K562 (cell line): Measurements from ENCODE around the gene LIN9. TPM values are rescaled to one million over a fixed set of nuclear protein-coding genes. Genes with fewer than 3 reads are reported as not detected.
A peak's percentile ranks its signal among the peaks of the same experiment; 100 is the strongest.

Experiments
- ATAC-seq: fragments of 200-7000 bp; cut with Tn5 transposase; 3 replicates; pipeline ENCODE4 v1.9.1; 2020; ENCODE audit warnings: moderate library complexity
- BruUV-seq: library from RNA; stranded (reverse); fragments of 400-500 nt; replicated peaks from 2 replicates; lab custom pipeline; 2021; lab: Mats Ljungman, UMichigan
- CTCF ChIA-PET: fragments of 300-600 bp; formaldehyde crosslinking; extraction: SDS; loops from one replicate; lab custom pipeline; 2021; ENCODE audit warnings: low intra/inter-chr PET ratio; lab: Yijun Ruan, JAX
- POLR2A ChIA-PET: fragments of 300-600, 350-650 bp; sonication (Branson Sonifier 250); formaldehyde crosslinking; extraction: SDS; loops from one replicate; lab custom pipeline; 2021; ENCODE audit warnings: antibody characterized with exemption, inconsistent platforms; lab: Yijun Ruan, JAX
- DNase-seq, 4 experiments: peaks; one replicate each; pipeline versions ENCODE4 v3.0.0 to v3.0.0-alpha.2; 2011 to 2018; ENCODE audit warnings: low spot score in 3 of 4, mixed read lengths in 3 of 4; ENCODE audit errors: extremely low read depth in 1 of 4
- FAIRE-seq: peaks from 2 replicates; lab custom pipeline; 2011; peaks lifted over from hg19 to GRCh38; lab: Jason Lieb, UNC
- H2AFZ ChIP-seq: 2 replicates; pipeline ENCODE4 v1.6.0; 2011; ENCODE audit warnings: low read depth, low read length, control low read depth, inconsistent platforms
- H3K27ac ChIP-seq: fragments of 200-600 bp; 3 replicates; pipeline ENCODE4 v1.8.0; 2011; ENCODE audit warnings: low read depth, mild to moderate bottlenecking, control low read depth, inconsistent platforms, low read length, moderate library complexity, mixed read lengths; ENCODE audit errors: extremely low read depth
- H3K27me3 ChIP-seq, 2 experiments: fragments of 300-600 bp in 1 of 2; 2 replicates in 1 of 2; 3 replicates in 1 of 2; pipeline versions ENCODE4 v1.6.0 to v1.8.0; 2011; ENCODE audit warnings: inconsistent platforms in 2 of 2, low read length in 2 of 2, mild to moderate bottlenecking in 1 of 2, mixed read lengths in 1 of 2, moderate library complexity in 1 of 2; ENCODE audit not compliant: control insufficient read depth in 2 of 2, insufficient read depth in 2 of 2
- H3K36me3 ChIP-seq: fragments of 300-600 bp; 3 replicates; pipeline ENCODE4 v1.8.0; 2011; ENCODE audit warnings: mild to moderate bottlenecking, low read length, inconsistent platforms; ENCODE audit not compliant: control insufficient read depth, insufficient read depth
- H3K4me1 ChIP-seq, 2 experiments: fragments of 200-600 bp in 1 of 2; replicated peaks in 1 of 2; 2 replicates in 1 of 2; 3 replicates in 1 of 2; pipeline versions ENCODE4 v1.5.1 to v1.8.0; 2011; ENCODE audit warnings: inconsistent platforms in 2 of 2, low read length in 2 of 2, mild to moderate bottlenecking in 1 of 2, mixed read lengths in 1 of 2, moderate library complexity in 1 of 2; ENCODE audit not compliant: control insufficient read depth in 2 of 2, insufficient read depth in 2 of 2
- H3K4me2 ChIP-seq: 2 replicates; pipeline ENCODE4 v1.6.1; 2011; ENCODE audit warnings: low read length, control low read depth, inconsistent platforms, mixed read lengths; ENCODE audit not compliant: insufficient read depth
- H3K4me3 ChIP-seq: fragments of 200-600 bp; sonication (generic), shearing (Covaris generic); 2 replicates; pipeline ENCODE4 v1.5.1; 2016; ENCODE audit warnings: control low read depth, inconsistent platforms
- H3K79me2 ChIP-seq: fragments of 200-600 bp; 3 replicates; pipeline ENCODE4 v1.8.0; 2011; ENCODE audit warnings: low read length, inconsistent platforms; ENCODE audit not compliant: control insufficient read depth, insufficient read depth
- H3K9ac ChIP-seq, 2 experiments: 2 replicates each; pipeline versions ENCODE4 v1.6.0 to v1.6.1; 2011; ENCODE audit warnings: low read depth in 2 of 2, low read length in 2 of 2, control low read depth in 1 of 2, inconsistent platforms in 1 of 2, mild to moderate bottlenecking in 1 of 2, mixed read lengths in 1 of 2; ENCODE audit not compliant: insufficient read depth in 1 of 2
- H3K9me1 ChIP-seq: one replicate; pipeline ENCODE4 v1.6.0; 2011; ENCODE audit warnings: inconsistent platforms, mild to moderate bottlenecking, low read length, moderate library complexity; ENCODE audit not compliant: control insufficient read depth, insufficient read depth
- H3K9me3 ChIP-seq: replicated peaks from 2 replicates; pipeline ENCODE4 v1.5.1; 2011; ENCODE audit warnings: low read depth, low read length, inconsistent platforms; ENCODE audit not compliant: control insufficient read depth, insufficient read depth
- H4K20me1 ChIP-seq: replicated peaks from 2 replicates; pipeline ENCODE4 v1.6.1; 2011; ENCODE audit warnings: low read length, inconsistent platforms, mixed read lengths; ENCODE audit not compliant: control insufficient read depth, insufficient read depth
- CBFA2T3 ChIP-seq: fragments of 450-650 bp; IDR thresholded peaks from 2 replicates; pipeline ENCODE4 v1.6.1; 2017
- EWSR1 ChIP-seq: fragments of 450-650 bp; IDR thresholded peaks from 2 replicates; pipeline ENCODE4 v1.6.1; 2018; ENCODE audit warnings: borderline replicate concordance, mild to moderate bottlenecking, low read depth, moderate library complexity; ENCODE audit not compliant: partially characterized antibody
- KDM1A ChIP-seq, 2 experiments: fragments of 450-650 bp; IDR thresholded peaks; 2 replicates each; pipeline ENCODE4 v1.6.1; 2016; ENCODE audit warnings: mild to moderate bottlenecking in 2 of 2
- NR2C2 ChIP-seq, 2 experiments: fragments of 200-800 bp in 1 of 2; sonication (Bioruptor generic) in 1 of 2; sonication (generic) in 1 of 2; formaldehyde crosslinking in 1 of 2; IDR thresholded peaks; 2 replicates each; pipeline versions ENCODE4 v1.6.1 to v1.8.0; 2016 to 2022; ENCODE audit warnings: mild to moderate bottlenecking in 1 of 2, missing compliant biosample characterization in 1 of 2, missing genetic modification characterization in 1 of 2, missing genetic modification reagents in 1 of 2
- RCOR1 ChIP-seq, 2 experiments: IDR thresholded peaks; 2 replicates each; pipeline ENCODE4 v1.6.1; 2012; ENCODE audit warnings: low read depth in 2 of 2, low read length in 2 of 2, borderline replicate concordance in 1 of 2, improper control_type of control experiment in 1 of 2
- TAF15 ChIP-seq: fragments of 200-400 bp; formaldehyde crosslinking; IDR thresholded peaks from 2 replicates; pipeline ENCODE4 v1.6.1; 2017; ENCODE audit warnings: mild to moderate bottlenecking, low read depth, low read length, moderate library complexity
- TAL1 ChIP-seq: fragments of 450-650 bp; IDR thresholded peaks from 2 replicates; pipeline ENCODE4 v1.6.1; 2016; ENCODE audit warnings: mild to moderate bottlenecking
- XRCC5 ChIP-seq: fragments of 200-400 bp; formaldehyde crosslinking; IDR thresholded peaks from 2 replicates; pipeline ENCODE4 v1.6.1; 2017; ENCODE audit warnings: low read depth, mild to moderate bottlenecking, low read length
- ZNF146 ChIP-seq: IDR thresholded peaks from one replicate; pipeline ENCODE4 v1.6.1; 2018; ENCODE audit warnings: missing compliant biosample characterization; ENCODE audit not compliant: unreplicated experiment
- ZNF175 ChIP-seq: fragments of 200-800 bp; sonication (Bioruptor generic); IDR thresholded peaks from 2 replicates; pipeline ENCODE4 v1.6.1; 2016; ENCODE audit warnings: low read depth, mild to moderate bottlenecking, missing genetic modification characterization, missing compliant biosample characterization
- ZNF316 ChIP-seq: fragments of 450-650 bp; IDR thresholded peaks from 2 replicates; pipeline ENCODE4 v1.6.1; 2016
- ZNF384 ChIP-seq: IDR thresholded peaks from 2 replicates; pipeline ENCODE4 v1.6.1; 2012; ENCODE audit warnings: low read depth, low read length, improper control_type of control experiment
- WGBS: fragments of 100-300 bp; shearing (Covaris generic); methylation state at CpG from one replicate; pipeline ENCODE4 v1.1.6; 2016; ENCODE audit warnings: low coverage, mixed read lengths; ENCODE audit not compliant: insufficient coverage; ENCODE audit errors: missing lambda C conversion rate; 5-methylcytosine and 5-hydroxymethylcytosine counted together
- in situ Hi-C: fragments of 300-500 bp; cut with MboI; formaldehyde crosslinking; loops from 4 replicates; pipeline ENCODE4 v1.15.0; 2018; ENCODE audit warnings: inconsistent platforms, mixed read lengths
- intact Hi-C: fragments of 100-400 bp; cut with micrococcal nuclease; formaldehyde crosslinking; loops from 2 replicates; pipeline ENCODE4 v1.14.2; 2022
- polyA plus RNA-seq, 8 experiments: library from polyadenylated mRNA; depleted of rRNA in 4 of 8; stranded (reverse) in 5 of 8; unstranded in 3 of 8; fragments of >200 nt; fragmentation: Nextera tagmentation in 2 of 8; fragmentation: Illumina TruSeq in 1 of 8; extraction: Ambion mirVana in 2 of 8; extraction: Trizol in 1 of 8; gene quantifications; 2 replicates each; pipeline versions ENCODE4 v1.2.1 to v1.2.3, GENCODE V29; 2011 to 2014; ENCODE audit warnings: inconsistent platforms in 1 of 8, missing spikeins in 1 of 8
- total RNA-seq, 7 experiments: library from RNA; depleted of rRNA in 6 of 7; stranded (reverse); fragments of >200 nt in 6 of 7; fragmentation: Illumina TruSeq in 2 of 7; extraction: Trizol in 2 of 7; gene quantifications; 2 replicates each; pipeline versions ENCODE4 v1.2.1 to v1.2.3, GENCODE V29; 2011 to 2021; ENCODE audit warnings: low replicate concordance in 1 of 7

The LIN9 gene
- total and polyA plus RNA-seq, 9 of the 15 experiments (the other 6 are each of a cell fraction or from before 2014, with no cell fraction given): 18.8 to 33.0 (median 25.5) TPM

DNA sequence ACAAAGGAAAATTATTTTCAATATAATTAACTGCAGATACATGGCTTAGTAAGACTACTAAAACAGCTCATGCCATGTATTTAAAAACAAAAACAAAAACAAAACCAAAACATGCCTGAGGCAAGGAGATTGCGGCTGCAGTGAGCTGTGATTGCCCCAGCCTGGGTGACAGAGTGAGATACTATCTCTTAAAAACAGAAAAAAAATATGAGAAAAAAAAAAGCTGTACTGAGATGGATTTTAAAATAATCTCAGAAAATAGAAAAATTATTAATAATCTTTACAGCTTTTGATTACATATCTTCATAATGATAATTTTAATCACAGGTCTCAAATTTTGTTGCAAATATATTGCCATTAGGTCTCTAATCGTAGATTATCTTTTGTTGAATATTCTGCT lies 24.0 kb upstream of the LIN9 start:
- WGBS: 16% methylated on average over 2 of the region's 2 CpGs
- no peak overlapping the region for H3K9ac ChIP-seq
- no TSS peak for BruUV-seq

DNA sequence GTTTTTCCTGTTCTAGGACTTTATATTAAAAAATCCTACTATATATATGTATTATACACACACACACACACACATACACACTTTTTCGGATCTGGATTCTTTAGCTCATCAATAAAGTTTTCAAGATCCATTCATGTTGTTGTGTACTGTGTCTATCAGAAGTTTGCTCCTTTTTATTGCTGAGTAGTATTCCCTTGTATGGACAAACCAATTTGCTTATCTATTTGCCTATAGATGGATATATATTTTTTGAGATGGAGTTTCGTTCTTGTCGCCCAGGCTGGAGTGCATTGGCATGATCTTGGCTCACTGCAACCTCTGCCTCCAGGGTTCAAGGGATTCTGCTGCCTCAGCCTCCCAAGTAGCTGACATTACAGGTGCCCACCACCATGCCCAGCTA lies 20.3 kb upstream of the LIN9 start:
- Histone ChIP-seq H3K9me1 (no peaks in the 10 kb centered on the region), H3K9ac (no peak overlapping the region), H3K79me2 (no peaks in the 10 kb centered on the region), H3K27me3 (peaks cover 1 to 5% of the 10 kb centered on the region in 2 experiments; a peak in 2 of 5 replicates), H3K4me2 (no peak overlapping the region), H2AFZ (no peak overlapping the region), H3K4me3 (no peak overlapping the region), H3K36me3 (no peaks in the 10 kb centered on the region), H3K4me1 (no peaks in the 10 kb centered on the region; a peak in 2 of 5 replicates), H3K27ac (no peak overlapping the region), H3K9me3 (no peaks in the 10 kb centered on the region), H4K20me1 (no peaks in the 10 kb centered on the region)
- BruUV-seq: no TSS peak
- ChIA-PET POLR2A (interaction anchor here (1.9 kb wide), 1 partner anchor 20 kb away, joined by 7 read pairs; the partner anchor contains the start of gene LIN9), CTCF (no interaction called here)
- TF ChIP-seq XRCC5 (no peak), EWSR1 (no peak), ZNF316 (0 out of 2 replicates have a peak, but pooled peaks have one; percentile 4), ZNF146 (CRISPR knock-in tag) (peak; percentile 53)
- ATAC-seq (no peak), FAIRE-seq (no peak), DNase-seq (no peak)
- in situ Hi-C loops (no loop called here), intact Hi-C loops (no loop called here)
- WGBS: 47% methylated on average over 3 of the region's 3 CpGs

More for the DNA sequence above, 24.0 kb upstream of the LIN9 start:
- ATAC-seq (no peak), DNase-seq (no peak), FAIRE-seq (no peak)
- CTCF ChIA-PET: interaction anchor here (0.6 to 0.9 kb wide), 2 partner anchors 34 to 688 kb away, joined by 3 read pairs; no protein-coding TSS in a partner anchor
- TF ChIP-seq KDM1A (IDR thresholded peaks at IDR 0.05) (peak; percentile 52 to 60; a peak in 2 of 4 replicates), TAL1 (peak; percentile 23; the same call in 1 of the 2 replicates), ZNF384 (peak; percentile 63), RCOR1 (IDR thresholded peaks at IDR 0.05; ENCODE audit: borderline replicate concordance in 1 of 2, low read depth in 2 of 2, low read length in 2 of 2) (peak in 1 of 2 experiments; percentile 71; a peak in 2 of 4 replicates), TAF15 (no peak), CBFA2T3 (peak; percentile 20; the same call in 1 of the 2 replicates), NR2C2 (CRISPR knock-in tag; IDR thresholded peaks at IDR 0.05) (no peak), NR2C2 (tag; IDR thresholded peaks at IDR 0.05) (no peak), ZNF175 (CRISPR knock-in tag) (0 out of 2 replicates have a peak, but pooled peaks have one; percentile 42)
- Histone ChIP-seq H3K4me3 (no peak overlapping the region), H3K9me1 (no peaks in the 10 kb centered on the region), H3K9me3 (no peaks in the 10 kb centered on the region), H3K79me2 (no peaks in the 10 kb centered on the region), H3K27me3 (no peaks in the 10 kb centered on the region), H3K27ac (no peak overlapping the region), H2AFZ (peak overlapping the region; percentile 77), H3K4me2 (peak overlapping the region; percentile 54; the same call in 1 of the 2 replicates), H4K20me1 (no peaks in the 10 kb centered on the region), H3K4me1 (no peaks in the 10 kb centered on the region; a peak in 2 of 5 replicates), H3K36me3 (no peaks in the 10 kb centered on the region)
- in situ Hi-C loops: no loop called here
- intact Hi-C loops: loop anchor here (1.0 to 5.0 kb wide), 3 partner anchors 116 to 208 kb away; no protein-coding TSS in a partner anchor
- POLR2A ChIA-PET: interaction anchor here (0.6 to 1.6 kb wide), 11 partner anchors 8 to 189 kb away, joined by 3 to 5 read pairs (median 4); partner anchors contain the start of gene LIN9
